Mesothelial cell of epicardium (in vitro differentiated cells): Measurements from ENCODE around the gene PLA2G1B. TPM values are rescaled to one million over a fixed set of nuclear protein-coding genes. Genes with fewer than 3 reads are reported as not detected.

Experiments
- DNase-seq, 2 experiments: peaks; one replicate each; pipeline ENCODE4 v3.0.0; 2021; ENCODE audit warnings: low spot score in 2 of 2; ENCODE audit not compliant: unreplicated experiment in 2 of 2
- H3K27ac Mint-ChIP-seq: 2 replicates; pipeline ENCODE4 v1.8.0; 2021; ENCODE audit warnings: mixed read lengths
- H3K27me3 Mint-ChIP-seq: 2 replicates; pipeline ENCODE4 v1.8.0; 2021; ENCODE audit warnings: low read depth, mixed read lengths
- H3K36me3 Mint-ChIP-seq: 2 replicates; pipeline ENCODE4 v1.8.0; 2021; ENCODE audit warnings: mixed read lengths
- H3K4me1 Mint-ChIP-seq: 2 replicates; pipeline ENCODE4 v1.8.0; 2021; ENCODE audit warnings: mixed read lengths
- H3K4me3 Mint-ChIP-seq: 2 replicates; pipeline ENCODE4 v1.8.0; 2021; ENCODE audit warnings: mild to moderate bottlenecking, moderate library complexity, mixed read lengths
- H3K9me3 Mint-ChIP-seq: 2 replicates; pipeline ENCODE4 v1.8.0; 2021; ENCODE audit warnings: mixed read lengths
- total RNA-seq: library from RNA; stranded (reverse); gene quantifications from 3 replicates; pipeline ENCODE4 v1.2.1, GENCODE V29; 2021
- TF ChIP-seq, protein P1 (sequence below): fragments of 200-600 bp; sonication (generic); IDR thresholded peaks from one replicate; pipeline ENCODE4 v1.5.0; 2021; ENCODE audit warnings: antibody characterized with exemption; ENCODE audit not compliant: unreplicated experiment

PLA2G1B gene
- total RNA-seq, 1 donor from 2014 or later, result not detected

DNA sequence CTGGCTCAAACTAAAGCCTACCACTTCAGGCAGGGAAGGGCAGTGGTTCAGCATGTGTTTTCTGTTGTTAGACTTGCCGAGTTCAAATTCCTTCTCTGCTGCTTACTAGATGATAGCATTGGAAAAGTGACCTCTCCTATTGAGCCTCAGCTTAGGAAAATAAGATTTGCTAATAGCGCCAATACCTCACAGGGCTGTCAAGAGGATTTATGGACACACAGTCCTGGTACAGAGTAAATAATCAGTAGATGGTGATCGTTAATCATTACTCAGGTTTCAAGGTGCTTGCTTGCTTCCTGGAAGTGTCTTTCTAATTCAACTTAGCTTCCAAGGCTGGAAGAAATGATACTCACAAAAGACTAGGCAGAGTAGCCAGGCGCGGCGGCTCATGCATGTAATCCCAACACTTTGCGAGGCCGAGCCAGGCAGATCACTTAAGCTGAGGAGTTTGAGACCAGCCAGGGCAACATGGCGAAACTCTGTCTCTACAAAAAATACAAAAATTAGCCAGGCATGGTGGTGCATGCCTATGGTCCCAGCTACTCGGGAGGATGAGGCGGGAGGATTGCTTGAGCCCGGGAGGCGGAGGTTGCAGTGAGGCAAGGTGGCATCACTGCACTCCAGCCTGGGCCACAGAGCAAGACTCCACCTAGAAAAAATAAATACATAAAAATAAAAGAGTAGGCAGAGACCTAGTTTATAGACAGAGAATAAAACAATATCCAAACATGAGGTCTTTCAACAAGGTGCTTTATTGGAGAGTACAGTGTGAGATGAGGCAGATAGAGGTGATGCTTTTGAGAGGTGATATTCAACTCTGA, 6.0 kb downstream of the PLA2G1B start:
- H3K4me1 Mint-ChIP-seq, result peaks cover 15% of the 10 kb centered on the region
- no peak overlapping the region for H3K27ac Mint-ChIP-seq
- no peaks in the 10 kb centered on the region for H3K36me3 Mint-ChIP-seq
- H3K9me3 Mint-ChIP-seq, result no peaks in the 10 kb centered on the region
- TF ChIP-seq, protein P1, sequence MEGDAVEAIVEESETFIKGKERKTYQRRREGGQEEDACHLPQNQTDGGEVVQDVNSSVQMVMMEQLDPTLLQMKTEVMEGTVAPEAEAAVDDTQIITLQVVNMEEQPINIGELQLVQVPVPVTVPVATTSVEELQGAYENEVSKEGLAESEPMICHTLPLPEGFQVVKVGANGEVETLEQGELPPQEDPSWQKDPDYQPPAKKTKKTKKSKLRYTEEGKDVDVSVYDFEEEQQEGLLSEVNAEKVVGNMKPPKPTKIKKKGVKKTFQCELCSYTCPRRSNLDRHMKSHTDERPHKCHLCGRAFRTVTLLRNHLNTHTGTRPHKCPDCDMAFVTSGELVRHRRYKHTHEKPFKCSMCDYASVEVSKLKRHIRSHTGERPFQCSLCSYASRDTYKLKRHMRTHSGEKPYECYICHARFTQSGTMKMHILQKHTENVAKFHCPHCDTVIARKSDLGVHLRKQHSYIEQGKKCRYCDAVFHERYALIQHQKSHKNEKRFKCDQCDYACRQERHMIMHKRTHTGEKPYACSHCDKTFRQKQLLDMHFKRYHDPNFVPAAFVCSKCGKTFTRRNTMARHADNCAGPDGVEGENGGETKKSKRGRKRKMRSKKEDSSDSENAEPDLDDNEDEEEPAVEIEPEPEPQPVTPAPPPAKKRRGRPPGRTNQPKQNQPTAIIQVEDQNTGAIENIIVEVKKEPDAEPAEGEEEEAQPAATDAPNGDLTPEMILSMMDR, result no peak
- no peak for DNase-seq
- no peak overlapping the region for H3K4me3 Mint-ChIP-seq
- H3K27me3 Mint-ChIP-seq, result peaks cover 8% of the 10 kb centered on the region

DNA sequence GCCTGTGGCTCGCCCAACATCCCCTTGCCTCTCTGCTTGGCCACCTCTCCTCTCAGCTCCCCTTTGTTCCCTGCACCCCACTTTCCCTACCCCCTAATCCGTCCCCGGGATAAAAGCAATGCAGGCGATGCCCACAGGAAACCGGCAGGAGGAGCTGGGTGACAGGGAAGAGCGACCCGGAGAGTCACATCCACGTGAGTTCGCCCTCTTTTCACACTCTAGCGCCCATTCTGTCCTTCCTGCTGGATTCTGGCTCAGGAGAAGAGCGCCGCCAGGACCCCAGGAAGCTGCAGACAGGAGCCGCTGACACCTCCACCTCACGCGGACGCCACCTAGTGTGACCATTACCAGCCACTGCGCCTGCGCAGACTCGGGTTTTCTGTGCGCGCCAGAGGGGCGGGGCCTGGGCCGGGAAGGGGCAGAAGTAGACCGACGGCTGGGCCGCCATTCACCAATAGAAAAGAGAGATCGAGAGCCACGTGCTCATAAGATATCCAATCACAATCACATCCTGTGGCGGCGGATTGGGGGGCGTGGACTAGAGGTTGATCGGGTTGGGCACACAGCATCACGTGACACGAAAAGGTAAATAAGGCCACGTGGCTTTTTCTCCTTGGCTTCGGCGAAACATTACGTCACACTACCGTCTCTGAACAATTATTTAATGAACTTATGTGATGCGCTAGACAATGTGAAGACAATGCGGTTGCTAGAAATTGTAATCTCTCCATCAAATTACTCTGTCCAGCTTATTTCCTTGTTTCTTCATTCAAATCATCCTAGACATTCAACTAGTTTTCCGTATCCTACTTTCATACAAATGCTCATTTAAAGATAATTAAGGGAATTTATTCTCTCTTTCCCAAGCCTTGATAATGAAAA, 10.1 kb downstream of the PLA2G1B start:
- Mint-ChIP-seq H3K4me1 (peaks cover 12% of the 10 kb centered on the region), H3K36me3 (no peaks in the 10 kb centered on the region), H3K27ac (peak overlapping the region; percentile 93), H3K27me3 (peaks cover 2% of the 10 kb centered on the region), H3K4me3 (peak overlapping the region; percentile 81), H3K9me3 (no peaks in the 10 kb centered on the region)
- DNase-seq, result peak; percentile 98 to 100
- TF ChIP-seq, protein P1, result peak; percentile 36

DNA sequence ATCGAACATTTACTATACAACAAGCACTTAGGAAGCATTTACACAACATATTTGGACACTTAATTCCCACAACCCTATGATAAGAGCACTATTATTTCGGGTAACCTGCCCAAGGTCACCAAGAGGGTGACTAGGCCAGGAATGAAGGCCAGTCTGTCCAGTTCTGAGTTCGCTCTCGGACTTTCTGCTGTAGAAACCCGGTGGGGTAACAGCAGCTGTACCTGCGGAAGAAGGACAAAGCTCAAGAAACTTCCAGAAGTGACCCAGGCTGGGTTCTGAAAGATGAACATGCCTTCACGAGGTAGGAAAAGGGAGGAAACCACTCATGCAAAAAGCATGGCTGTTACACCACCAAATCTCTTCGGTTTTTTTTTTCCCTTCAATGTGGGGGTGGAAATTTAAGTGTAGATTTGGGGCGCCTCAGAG, 10.8 kb downstream of the PLA2G1B start:
- H3K36me3 Mint-ChIP-seq, result no peaks in the 10 kb centered on the region
- no peaks in the 10 kb centered on the region for H3K27me3 Mint-ChIP-seq
- peak overlapping the region; percentile 81 for H3K4me3 Mint-ChIP-seq
- H3K4me1 Mint-ChIP-seq, result peaks cover 12% of the 10 kb centered on the region
- no peak for DNase-seq
- H3K9me3 Mint-ChIP-seq, result no peaks in the 10 kb centered on the region
- TF ChIP-seq, protein P1, result no peak
- H3K27ac Mint-ChIP-seq, result peak overlapping the region; percentile 93

DNA sequence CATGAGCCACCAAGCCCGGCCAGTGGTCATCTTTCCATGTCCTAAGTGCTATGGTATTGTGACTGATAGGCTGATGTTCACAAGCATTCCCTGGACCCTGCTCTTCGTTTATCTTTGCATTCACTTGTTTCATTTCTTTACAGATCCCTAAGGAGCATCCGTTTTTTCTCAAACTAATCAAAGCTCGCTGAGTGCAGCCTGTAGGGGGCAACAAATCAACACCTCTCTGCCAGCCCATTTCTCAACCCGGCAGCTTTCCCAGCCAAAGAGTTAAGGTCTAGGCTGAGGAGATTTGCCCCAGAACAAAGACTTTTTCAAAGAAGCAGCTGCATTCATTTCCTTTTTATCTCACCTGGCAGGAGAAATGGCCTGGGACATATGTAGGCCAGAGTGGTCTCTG, 13.4 kb downstream of the PLA2G1B start:
- TF ChIP-seq, protein P1, result no peak
- Mint-ChIP-seq H3K9me3 (no peaks in the 10 kb centered on the region), H3K27me3 (no peaks in the 10 kb centered on the region), H3K27ac (no peak overlapping the region), H3K4me3 (no peak overlapping the region), H3K36me3 (no peaks in the 10 kb centered on the region), H3K4me1 (peaks cover 12% of the 10 kb centered on the region)
- no peak for DNase-seq

DNA sequence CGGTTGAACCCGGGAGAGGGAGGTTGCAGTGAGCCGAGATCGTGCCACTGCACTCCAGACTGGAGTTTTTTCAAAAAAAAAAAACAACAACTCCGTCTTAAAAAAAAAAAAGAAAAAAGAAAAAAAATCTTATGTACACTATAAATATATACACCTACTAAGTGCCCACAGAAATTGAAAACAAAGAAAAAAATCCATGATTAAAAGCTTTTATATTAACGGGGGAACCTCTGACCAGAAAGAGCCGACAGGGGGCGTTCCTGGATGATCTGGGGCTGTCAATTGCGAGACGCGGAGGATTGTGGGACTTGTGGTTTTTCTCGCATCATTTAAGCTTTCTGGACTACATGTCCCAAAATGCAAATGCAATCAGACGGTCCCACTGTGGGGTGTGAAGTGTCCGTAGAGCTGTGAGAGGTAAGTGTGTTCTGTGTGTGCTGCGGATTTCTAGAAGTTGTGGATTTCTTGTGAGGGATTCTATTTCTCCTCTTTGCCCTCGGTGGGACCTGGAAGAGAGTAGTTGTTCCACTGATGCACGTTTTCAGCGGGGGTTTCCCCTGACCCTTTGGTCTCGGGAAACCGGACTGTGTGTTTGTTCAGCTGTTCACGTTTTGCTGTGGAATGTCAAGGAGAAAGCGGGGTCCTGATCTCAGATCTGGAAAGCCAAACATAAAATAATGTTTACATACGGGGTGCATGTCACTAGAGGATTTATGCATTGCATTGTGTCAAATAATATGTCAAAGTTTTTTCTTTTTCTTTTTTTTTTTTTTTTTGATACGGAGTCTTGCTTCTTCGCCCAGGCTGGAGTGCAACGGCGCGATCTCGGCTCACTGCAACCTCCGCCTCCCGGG, 25.4 kb downstream of the PLA2G1B start, which contains the start of gene SIRT4:
Gene SIRT4 (plus strand): TSS at position 360 of the 854 bp plus-strand sequence. CDS start 1,241 bp downstream, outside the sequence.
- peak; percentile 66 to 83 for DNase-seq
- H3K27me3 Mint-ChIP-seq, result no peaks in the 10 kb centered on the region
- no peaks in the 10 kb centered on the region for H3K36me3 Mint-ChIP-seq
- TF ChIP-seq, protein P1, result peak; percentile 63
- H3K9me3 Mint-ChIP-seq, result no peaks in the 10 kb centered on the region
- peak within 1 kb of the TSS; percentile 90 for H3K4me3 Mint-ChIP-seq
- peaks cover 4% of the 10 kb centered on the region for H3K4me1 Mint-ChIP-seq
- H3K27ac Mint-ChIP-seq, result peak within 1 kb of the TSS; percentile 90
